NT2/D1 (cell line): ENCODE data around the gene SET.

ENCODE experiments used
- SUZ12 ChIP-seq: IDR thresholded peaks from 2 replicates; pipeline ENCODE4 v1.6.1; 2011; ENCODE audit not compliant: insufficient read length, insufficient read depth; ENCODE audit errors: extremely low read depth
- YY1 ChIP-seq: IDR thresholded peaks from 2 replicates; pipeline ENCODE4 v1.6.1; 2011; ENCODE audit not compliant: insufficient read length, insufficient read depth
- ZNF274 ChIP-seq: IDR thresholded peaks from 2 replicates; pipeline ENCODE4 v1.6.1; 2011; ENCODE audit warnings: mild to moderate bottlenecking, low read depth, low read length

GRCh38 chr9:128720841-128721486 is 31.9 kb downstream of the SET start:
- no peak for TF ChIP-seq ZNF274
- TF ChIP-seq SUZ12: no peak
- no peak for TF ChIP-seq YY1
